Left ventricle myocardium inferior (tissue), 1 donor: ENCODE data around the gene CTNNA2. TPM values are rescaled to one million over a fixed set of nuclear protein-coding genes. Genes with fewer than 3 reads are reported as not detected.

Experiments used
- DNase-seq: peaks from one replicate; pipeline ENCODE4 v3.0.0-alpha.2; 2020
- H3K27ac ChIP-seq: fragments of 200-600 bp; replicated peaks from 2 replicates; pipeline ENCODE4 v1.8.0; 2021
- H3K27me3 ChIP-seq: fragments of 200-600 bp; 2 replicates; pipeline ENCODE4 v1.8.0; 2021; ENCODE audit warnings: low read depth
- H3K36me3 ChIP-seq: fragments of 200-600 bp; 2 replicates; pipeline ENCODE4 v1.8.0; 2021
- H3K4me1 ChIP-seq: fragments of 200-600 bp; 2 replicates; pipeline ENCODE4 v1.8.0; 2021
- H3K4me3 ChIP-seq: fragments of 200-600 bp; 2 replicates; pipeline ENCODE4 v1.8.0; 2021; ENCODE audit warnings: mild to moderate bottlenecking, moderate library complexity
- H3K9me3 ChIP-seq: fragments of 200-600 bp; replicated peaks from 2 replicates; pipeline ENCODE4 v1.8.0; 2021
- intact Hi-C: fragments of 100-400 bp; cut with micrococcal nuclease; formaldehyde crosslinking; loops from one replicate; pipeline ENCODE4 v1.11.0; 2022
- total RNA-seq: library from RNA; stranded (reverse); fragmentation: NEBNext Ultra II Directional; extraction: Animal tissue kit (Norgen Biotek cat#: 25700); gene quantifications from one replicate; pipeline ENCODE4 v1.2.1, GENCODE V29; 2021
- TF ChIP-seq, protein P1 (sequence below): fragments of 200-600 bp; IDR thresholded peaks from 2 replicates; pipeline ENCODE4 v1.8.0; 2021; ENCODE audit warnings: antibody characterized with exemption, mild to moderate bottlenecking, borderline replicate concordance
- donor health status: DM: no; HTN: yes; CAD: no; lungs with severe emphysema.

Gene CTNNA2
- total RNA-seq, 1 donor from 2014 or later: not detected

DNA sequence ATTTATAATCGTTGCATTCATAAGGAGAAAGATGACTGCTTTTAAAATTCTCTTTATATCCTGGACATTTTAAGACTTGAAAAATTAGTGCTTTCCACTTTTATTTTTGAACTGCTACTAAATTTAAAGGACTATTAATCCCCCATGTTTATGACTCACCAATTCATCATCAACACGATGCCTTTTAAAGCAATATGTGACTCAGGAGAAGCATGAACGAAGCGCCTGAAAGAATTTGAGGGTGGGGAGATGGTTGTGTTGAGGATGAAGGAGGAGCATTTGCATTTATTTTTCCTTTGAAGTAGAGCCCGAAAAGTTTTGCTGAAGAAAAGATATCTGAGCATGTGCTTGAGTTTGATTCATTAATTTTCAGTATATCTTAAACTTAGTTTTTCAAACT is 983.9 kb downstream of the CTNNA2 start:
- TF ChIP-seq, protein P1, sequence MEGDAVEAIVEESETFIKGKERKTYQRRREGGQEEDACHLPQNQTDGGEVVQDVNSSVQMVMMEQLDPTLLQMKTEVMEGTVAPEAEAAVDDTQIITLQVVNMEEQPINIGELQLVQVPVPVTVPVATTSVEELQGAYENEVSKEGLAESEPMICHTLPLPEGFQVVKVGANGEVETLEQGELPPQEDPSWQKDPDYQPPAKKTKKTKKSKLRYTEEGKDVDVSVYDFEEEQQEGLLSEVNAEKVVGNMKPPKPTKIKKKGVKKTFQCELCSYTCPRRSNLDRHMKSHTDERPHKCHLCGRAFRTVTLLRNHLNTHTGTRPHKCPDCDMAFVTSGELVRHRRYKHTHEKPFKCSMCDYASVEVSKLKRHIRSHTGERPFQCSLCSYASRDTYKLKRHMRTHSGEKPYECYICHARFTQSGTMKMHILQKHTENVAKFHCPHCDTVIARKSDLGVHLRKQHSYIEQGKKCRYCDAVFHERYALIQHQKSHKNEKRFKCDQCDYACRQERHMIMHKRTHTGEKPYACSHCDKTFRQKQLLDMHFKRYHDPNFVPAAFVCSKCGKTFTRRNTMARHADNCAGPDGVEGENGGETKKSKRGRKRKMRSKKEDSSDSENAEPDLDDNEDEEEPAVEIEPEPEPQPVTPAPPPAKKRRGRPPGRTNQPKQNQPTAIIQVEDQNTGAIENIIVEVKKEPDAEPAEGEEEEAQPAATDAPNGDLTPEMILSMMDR: no peak
- intact Hi-C loops: loop anchor here (5.0 kb wide), 1 partner anchor 424 kb away; no protein-coding TSS in a partner anchor
- Histone ChIP-seq H3K27me3 (no peaks in the 10 kb centered on the region), H3K9me3 (no peaks in the 10 kb centered on the region), H3K27ac (no peak overlapping the region), H3K36me3 (no peaks in the 10 kb centered on the region), H3K4me3 (no peak overlapping the region), H3K4me1 (no peaks in the 10 kb centered on the region)
- DNase-seq: no peak

DNA sequence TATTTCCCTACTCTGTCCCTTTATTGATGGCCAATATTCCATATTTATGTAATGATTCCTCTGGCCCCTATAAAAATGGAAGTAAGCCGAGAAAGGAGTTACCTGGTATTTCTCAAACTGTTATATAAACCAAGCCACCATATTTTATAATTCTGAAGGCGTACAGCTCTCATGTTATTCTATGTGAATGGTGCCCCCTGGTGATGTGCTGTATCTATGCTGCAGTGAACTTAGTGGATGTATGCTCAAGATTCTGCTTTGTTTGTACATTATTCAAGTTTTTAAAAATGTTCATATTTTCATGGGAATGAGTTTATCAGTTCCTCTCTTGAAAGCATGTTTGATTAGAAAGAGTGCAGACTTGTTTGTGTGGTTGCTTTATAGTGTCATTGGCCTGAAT is 986.2 kb downstream of the CTNNA2 start:
- Histone ChIP-seq H3K27ac (no peak overlapping the region), H3K4me1 (no peaks in the 10 kb centered on the region), H3K9me3 (no peaks in the 10 kb centered on the region), H3K4me3 (no peak overlapping the region), H3K36me3 (no peaks in the 10 kb centered on the region), H3K27me3 (no peaks in the 10 kb centered on the region)
- TF ChIP-seq, protein P1: peak; percentile 78
- DNase-seq: no peak
- intact Hi-C loops: loop anchor here (1.0 to 5.0 kb wide), 2 partner anchors 173 to 427 kb away; no protein-coding TSS in a partner anchor

DNA sequence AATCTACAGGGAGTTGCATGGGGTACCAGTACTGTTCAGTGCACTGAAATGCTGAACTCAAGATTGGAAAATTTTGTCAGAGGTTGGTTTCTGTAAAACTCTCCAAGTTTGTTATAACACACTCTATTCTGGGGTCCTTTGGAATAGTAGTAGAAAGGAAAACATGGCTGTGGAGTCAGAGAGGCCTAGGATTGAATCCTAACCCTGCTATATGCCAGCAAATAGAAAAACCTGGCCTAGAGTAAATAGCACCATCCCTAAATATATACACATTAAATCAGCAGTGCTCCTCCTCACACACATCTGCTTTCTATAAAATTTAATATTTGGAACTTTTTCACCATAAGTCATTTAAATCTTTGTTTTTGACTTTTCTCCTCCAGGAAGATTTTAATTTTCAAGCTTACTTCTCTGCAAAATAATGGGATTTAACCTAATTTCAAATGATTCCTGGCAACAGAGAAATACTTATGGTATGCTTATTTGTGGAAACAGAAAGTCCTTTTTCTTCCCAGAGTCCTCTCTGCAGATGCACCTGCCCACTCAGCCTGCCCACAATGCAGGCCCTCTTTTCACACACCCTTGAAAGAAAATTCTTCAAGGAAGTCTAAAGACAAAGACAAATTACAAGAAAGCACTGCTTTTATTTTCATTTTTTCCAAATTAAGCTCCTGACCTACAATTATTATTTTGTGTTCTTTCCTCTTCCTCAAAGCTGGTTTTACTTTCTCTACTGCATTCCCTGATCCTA is 989.2 kb downstream of the CTNNA2 start:
- TF ChIP-seq, protein P1: no peak
- H3K36me3 ChIP-seq: no peaks in the 10 kb centered on the region
- H3K9me3 ChIP-seq: no peaks in the 10 kb centered on the region
- no peaks in the 10 kb centered on the region for H3K27me3 ChIP-seq
- intact Hi-C loops: no loop called here
- H3K27ac ChIP-seq: no peak overlapping the region
- no peaks in the 10 kb centered on the region for H3K4me1 ChIP-seq
- no peak overlapping the region for H3K4me3 ChIP-seq
- DNase-seq: no peak

DNA sequence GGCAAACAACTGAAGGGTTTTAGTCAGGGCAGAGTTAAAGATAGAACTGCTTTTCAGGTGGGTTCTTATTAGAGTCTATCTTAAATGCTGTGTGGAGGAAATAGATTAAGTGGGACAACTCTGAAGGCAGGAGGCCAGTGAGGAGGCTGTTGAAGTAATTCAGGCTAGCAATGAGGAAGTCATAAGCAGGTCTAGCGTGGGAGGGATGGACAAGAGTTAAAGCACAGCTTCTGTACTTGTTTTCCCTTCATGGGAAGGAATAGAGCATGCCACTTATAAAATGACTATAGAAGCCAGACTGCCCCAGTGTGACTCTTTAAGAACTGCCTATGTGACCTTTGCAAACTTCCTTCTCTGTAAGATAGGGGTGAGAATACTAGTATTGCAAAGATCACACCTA is 993.7 kb downstream of the CTNNA2 start:
- TF ChIP-seq, protein P1: no peak
- no peak for DNase-seq
- intact Hi-C loops: no loop called here
- no peaks in the 10 kb centered on the region for H3K9me3 ChIP-seq
- H3K4me3 ChIP-seq: no peak overlapping the region
- H3K27me3 ChIP-seq: no peaks in the 10 kb centered on the region
- H3K27ac ChIP-seq: no peak overlapping the region
- H3K4me1 ChIP-seq: peaks cover 5% of the 10 kb centered on the region
- H3K36me3 ChIP-seq: no peaks in the 10 kb centered on the region

DNA sequence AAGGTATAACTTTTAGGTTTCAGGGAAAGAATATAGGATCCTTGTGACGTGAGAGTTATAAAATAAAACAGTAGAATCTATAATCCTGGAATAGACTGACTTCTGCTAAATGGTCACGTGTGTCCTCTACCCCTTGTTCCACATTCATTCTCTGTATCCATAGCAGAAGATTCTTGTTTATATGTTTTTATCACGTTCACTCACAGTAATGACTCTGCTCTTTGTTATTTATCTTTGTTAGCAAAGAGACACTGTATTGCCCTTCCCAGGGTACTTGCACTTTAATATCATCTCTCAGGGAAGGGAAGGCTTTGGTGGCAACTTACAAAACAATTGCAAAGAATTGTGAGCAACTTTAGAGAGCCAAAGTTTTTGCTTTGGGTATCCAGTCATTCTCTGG is 997.9 kb downstream of the CTNNA2 start:
- no peak for DNase-seq
- Histone ChIP-seq H3K4me1 (peaks cover 5% of the 10 kb centered on the region), H3K27ac (no peak overlapping the region), H3K27me3 (no peaks in the 10 kb centered on the region), H3K9me3 (no peaks in the 10 kb centered on the region), H3K36me3 (no peaks in the 10 kb centered on the region), H3K4me3 (no peak overlapping the region)
- intact Hi-C loops: no loop called here
- TF ChIP-seq, protein P1: no peak
